Tibial nerve (tissue), 4 donors: ENCODE results near the gene ANKH. TPM values are rescaled to one million over a fixed set of nuclear protein-coding genes. Genes with fewer than 3 reads are reported as not detected.
A peak's percentile ranks its signal among the peaks of the same experiment; 100 is the strongest.

Experiments
- DNase-seq, 2 donors: peaks; one replicate each; pipeline ENCODE4 v3.0.0-alpha.2; 2019; ENCODE audit warnings: low spot score in 2 of 2
- H3K27ac ChIP-seq, 4 donors: fragments of 200-600 bp; sonication (generic) in 3 of 4; one replicate each; pipeline ENCODE4 v1.5.1; 2017 to 2019; ENCODE audit warnings: mild to moderate bottlenecking in 1 of 4
- H3K27me3 ChIP-seq, 2 donors: fragments of 200-600 bp; sonication (generic) in 1 of 2; one replicate each; pipeline versions ENCODE4 v1.5.1 to v1.6.0; 2017 to 2019
- H3K36me3 ChIP-seq, 3 donors: fragments of 200-600 bp; sonication (generic); one replicate each; pipeline ENCODE4 v1.5.1; 2018 to 2019
- H3K4me1 ChIP-seq, 4 donors: fragments of 200-600 bp; sonication (generic) in 3 of 4; one replicate each; pipeline ENCODE4 v1.5.1; 2017 to 2019
- H3K4me3 ChIP-seq, 4 donors: fragments of 200-600 bp; sonication (generic) in 3 of 4; one replicate each; pipeline ENCODE4 v1.5.1; 2017 to 2019; ENCODE audit warnings: mild to moderate bottlenecking in 1 of 4, moderate library complexity in 1 of 4
- H3K9me3 ChIP-seq, 4 donors: fragments of 200-600 bp; sonication (generic) in 3 of 4; one replicate each; pipeline ENCODE4 v1.5.1; 2017 to 2019
- EP300 ChIP-seq, 2 donors: sonication (generic); formaldehyde crosslinking; IDR thresholded peaks; one replicate each; pipeline ENCODE4 v1.6.1; 2017; ENCODE audit warnings: antibody characterized with exemption in 2 of 2, mild to moderate bottlenecking in 1 of 2
- POLR2A ChIP-seq, 2 donors: fragments of 450-650 bp; IDR thresholded peaks; one replicate each; pipeline ENCODE4 v1.6.1; 2017; ENCODE audit warnings: antibody characterized with exemption in 2 of 2, mild to moderate bottlenecking in 2 of 2, moderate library complexity in 2 of 2
- WGBS, 2 donors: methylation state at CpG; one replicate each; pipeline ENCODE4 v1.1.5; 2018; 5-methylcytosine and 5-hydroxymethylcytosine counted together
- total RNA-seq, 4 donors: library from RNA; depleted of rRNA; stranded (reverse); fragments of >200 nt; gene quantifications; one replicate each; pipeline ENCODE4 v1.1.0, GENCODE V29; 2016
- TF ChIP-seq, protein P1 (sequence below), 5 experiments: fragments of 200-600 bp in 3 of 5; fragments of 450-650 bp in 2 of 5; sonication (generic) in 3 of 5; IDR thresholded peaks; one replicate each; pipeline ENCODE4 v1.5.1; 2016 to 2019; ENCODE audit warnings: antibody characterized with exemption in 5 of 5, mild to moderate bottlenecking in 3 of 5, moderate library complexity in 2 of 5

ANKH gene
- total RNA-seq, 4 donors from 2014 or later: 45.7 to 77.9 (median 46.6) TPM

- no peak for DNase-seq
- 91 to 93% methylated on average over 2 of the region's 2 CpGs for WGBS, 2 donors
- Histone ChIP-seq H3K36me3 (peaks cover 0 to 5% (median 0%) of the 10 kb centered on the region in 3 donors), H3K4me1 (peaks cover 0 to 34% (median 0%) of the 10 kb centered on the region in 4 donors), H3K9me3 (no peaks in the 10 kb centered on the region), H3K27ac (no peak overlapping the region), H3K4me3 (no peak overlapping the region), H3K27me3 (no peaks in the 10 kb centered on the region)
- no peak for TF ChIP-seq EP300 (IDR thresholded peaks at IDR 0.05)
- TF ChIP-seq, protein P1, sequence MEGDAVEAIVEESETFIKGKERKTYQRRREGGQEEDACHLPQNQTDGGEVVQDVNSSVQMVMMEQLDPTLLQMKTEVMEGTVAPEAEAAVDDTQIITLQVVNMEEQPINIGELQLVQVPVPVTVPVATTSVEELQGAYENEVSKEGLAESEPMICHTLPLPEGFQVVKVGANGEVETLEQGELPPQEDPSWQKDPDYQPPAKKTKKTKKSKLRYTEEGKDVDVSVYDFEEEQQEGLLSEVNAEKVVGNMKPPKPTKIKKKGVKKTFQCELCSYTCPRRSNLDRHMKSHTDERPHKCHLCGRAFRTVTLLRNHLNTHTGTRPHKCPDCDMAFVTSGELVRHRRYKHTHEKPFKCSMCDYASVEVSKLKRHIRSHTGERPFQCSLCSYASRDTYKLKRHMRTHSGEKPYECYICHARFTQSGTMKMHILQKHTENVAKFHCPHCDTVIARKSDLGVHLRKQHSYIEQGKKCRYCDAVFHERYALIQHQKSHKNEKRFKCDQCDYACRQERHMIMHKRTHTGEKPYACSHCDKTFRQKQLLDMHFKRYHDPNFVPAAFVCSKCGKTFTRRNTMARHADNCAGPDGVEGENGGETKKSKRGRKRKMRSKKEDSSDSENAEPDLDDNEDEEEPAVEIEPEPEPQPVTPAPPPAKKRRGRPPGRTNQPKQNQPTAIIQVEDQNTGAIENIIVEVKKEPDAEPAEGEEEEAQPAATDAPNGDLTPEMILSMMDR (IDR thresholded peaks at IDR 0.05): no peak
- no peak for TF ChIP-seq POLR2A (IDR thresholded peaks at IDR 0.05)
These were observed 40.6 kb downstream of the ANKH start for GRCh38 chr5:14831006-14831338.

- Histone ChIP-seq H3K9me3 (no peaks in the 10 kb centered on the region), H3K4me1 (peaks cover 0 to 34% (median 0%) of the 10 kb centered on the region in 4 donors), H3K27me3 (no peaks in the 10 kb centered on the region), H3K36me3 (peaks cover 0 to 5% (median 0%) of the 10 kb centered on the region in 3 donors), H3K27ac (peak overlapping the region in 1 of 4 donors; percentile 34), H3K4me3 (no peak overlapping the region)
- TF ChIP-seq, protein P1 (IDR thresholded peaks at IDR 0.05): no peak
- no peak for TF ChIP-seq POLR2A (IDR thresholded peaks at IDR 0.05)
- TF ChIP-seq EP300 (IDR thresholded peaks at IDR 0.05): no peak
- 62 to 71% methylated on average over 12 of the region's 12 CpGs for WGBS, 2 donors
- DNase-seq: no peak
These were observed 41.2 kb downstream of the ANKH start for GRCh38 chr5:14830210-14831005.

DNA sequence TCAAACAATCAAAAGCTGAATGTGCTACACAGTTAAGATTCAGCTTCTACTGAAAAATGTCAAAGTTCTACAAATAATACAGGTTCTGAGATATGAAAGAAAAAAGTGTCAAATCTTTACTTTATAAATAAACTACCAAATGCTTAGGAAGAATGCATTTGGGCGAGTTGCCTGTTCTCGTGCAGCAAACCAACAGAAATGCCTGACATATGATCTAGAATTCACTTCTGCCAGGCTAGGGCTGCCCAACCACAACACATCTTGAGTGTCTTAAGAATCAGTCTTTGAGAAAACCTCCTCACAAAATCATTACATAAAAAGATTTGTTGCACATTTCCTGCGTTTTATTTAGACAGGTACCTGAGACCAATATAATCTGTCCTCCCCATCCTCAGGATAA lies 42.2 kb downstream of the ANKH start:
- Histone ChIP-seq H3K4me1 (peaks cover 0 to 39% (median 0%) of the 10 kb centered on the region in 4 donors), H3K4me3 (no peak overlapping the region), H3K27me3 (no peaks in the 10 kb centered on the region), H3K36me3 (peaks cover 0 to 5% (median 0%) of the 10 kb centered on the region in 3 donors), H3K9me3 (no peaks in the 10 kb centered on the region), H3K27ac (no peak overlapping the region)
- DNase-seq: no peak
- TF ChIP-seq, protein P1 (IDR thresholded peaks at IDR 0.05): no peak
- TF ChIP-seq POLR2A (IDR thresholded peaks at IDR 0.05) (no peak), EP300 (IDR thresholded peaks at IDR 0.05) (no peak)
- WGBS, 2 donors: 69 to 70% methylated on average over 3 of the region's 3 CpGs

GRCh38 chr5:14826714-14827113 lies 44.9 kb downstream of the ANKH start:
- peaks cover 0 to 40% (median 1%) of the 10 kb centered on the region in 4 donors for H3K4me1 ChIP-seq
- no peak overlapping the region for H3K27ac ChIP-seq
- no peak overlapping the region for H3K4me3 ChIP-seq
- peaks cover 0 to 5% (median 0%) of the 10 kb centered on the region in 3 donors for H3K36me3 ChIP-seq
- no peak for DNase-seq
- H3K27me3 ChIP-seq: no peaks in the 10 kb centered on the region
- WGBS, 2 donors: 70 to 74% methylated on average over 4 of the region's 4 CpGs
- TF ChIP-seq EP300 (IDR thresholded peaks at IDR 0.05) (no peak), POLR2A (IDR thresholded peaks at IDR 0.05) (no peak)
- TF ChIP-seq, protein P1 (IDR thresholded peaks at IDR 0.05): no peak
- H3K9me3 ChIP-seq: no peaks in the 10 kb centered on the region

DNA sequence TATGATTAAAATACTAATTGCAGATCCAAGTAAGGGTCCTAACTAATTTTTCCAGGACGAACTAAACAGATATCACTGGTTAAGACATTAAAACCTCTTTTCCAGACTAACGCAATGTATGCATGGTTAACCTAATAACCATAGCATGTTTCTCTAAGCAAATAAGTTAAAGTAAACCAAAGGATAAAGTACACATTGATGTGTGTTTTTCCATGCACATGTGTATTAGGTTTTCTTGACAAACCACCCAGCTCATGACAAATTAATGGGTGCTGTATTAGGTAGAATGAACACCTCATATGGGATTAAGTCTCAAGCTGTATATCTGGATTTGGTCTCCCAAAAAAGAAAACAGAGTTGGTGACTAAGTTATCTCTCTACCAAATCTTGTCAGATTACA lies 45.6 kb downstream of the ANKH start:
- TF ChIP-seq POLR2A (IDR thresholded peaks at IDR 0.05) (no peak), EP300 (IDR thresholded peaks at IDR 0.05) (no peak)
- TF ChIP-seq, protein P1 (IDR thresholded peaks at IDR 0.05): no peak
- Histone ChIP-seq H3K27me3 (no peaks in the 10 kb centered on the region), H3K27ac (no peak overlapping the region), H3K4me3 (no peak overlapping the region), H3K9me3 (no peaks in the 10 kb centered on the region), H3K36me3 (peaks cover 0 to 5% (median 0%) of the 10 kb centered on the region in 3 donors), H3K4me1 (peaks cover 0 to 44% (median 3%) of the 10 kb centered on the region in 4 donors)
- 93 to 97% methylated on average over 2 of the region's 2 CpGs for WGBS, 2 donors
- DNase-seq: no peak
